Measurements from ENCODE around the gene MADCAM1. TPM values are rescaled to one million over a fixed set of nuclear protein-coding genes. Genes with fewer than 3 reads are reported as not detected.
A peak's percentile ranks its signal among the peaks of the same experiment; 100 is the strongest.

MADCAM1 gene
- polyA plus RNA-seq, 5 donors, result 4.0 to 14.7 (median 6.2) TPM

DNA sequence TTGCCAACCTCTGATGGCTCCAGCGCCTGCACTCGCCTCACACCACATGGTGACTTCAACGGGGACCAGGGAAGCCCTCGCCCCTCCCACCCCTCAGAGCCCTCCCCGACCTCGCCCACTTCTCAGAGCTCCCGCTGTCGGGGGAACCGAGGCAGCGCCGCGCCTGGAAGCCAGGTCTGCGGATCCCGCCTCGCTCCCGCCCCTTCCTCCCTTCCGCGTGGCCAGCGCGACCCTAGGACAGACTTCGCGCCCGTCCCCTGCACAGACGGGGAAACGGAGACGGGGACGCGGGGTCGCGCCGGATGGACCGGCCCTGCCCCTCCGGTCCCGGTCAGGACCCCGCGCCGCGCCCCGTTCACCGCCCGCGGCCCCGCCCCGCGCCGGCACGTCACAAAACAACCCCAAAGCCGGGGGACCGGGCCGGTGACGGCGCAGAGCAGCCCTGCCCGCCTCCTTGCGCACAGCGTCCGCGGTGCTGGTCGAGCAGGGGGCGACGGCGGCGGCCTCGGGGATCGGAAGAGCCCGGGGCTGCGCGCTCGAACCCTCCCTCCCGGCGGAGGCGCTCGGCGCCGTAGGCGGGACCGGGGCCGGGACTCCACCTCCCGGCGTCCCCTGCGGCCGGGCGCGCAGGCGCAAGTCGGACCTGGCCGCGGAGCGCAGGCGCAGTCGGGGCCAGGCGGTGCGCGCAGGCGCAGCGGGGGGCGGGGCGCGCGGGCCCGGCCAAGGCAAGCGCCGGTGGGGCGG is 34.9 kb downstream of the MADCAM1 start:
- DNase-seq, result peak; percentile 86 to 88

DNA sequence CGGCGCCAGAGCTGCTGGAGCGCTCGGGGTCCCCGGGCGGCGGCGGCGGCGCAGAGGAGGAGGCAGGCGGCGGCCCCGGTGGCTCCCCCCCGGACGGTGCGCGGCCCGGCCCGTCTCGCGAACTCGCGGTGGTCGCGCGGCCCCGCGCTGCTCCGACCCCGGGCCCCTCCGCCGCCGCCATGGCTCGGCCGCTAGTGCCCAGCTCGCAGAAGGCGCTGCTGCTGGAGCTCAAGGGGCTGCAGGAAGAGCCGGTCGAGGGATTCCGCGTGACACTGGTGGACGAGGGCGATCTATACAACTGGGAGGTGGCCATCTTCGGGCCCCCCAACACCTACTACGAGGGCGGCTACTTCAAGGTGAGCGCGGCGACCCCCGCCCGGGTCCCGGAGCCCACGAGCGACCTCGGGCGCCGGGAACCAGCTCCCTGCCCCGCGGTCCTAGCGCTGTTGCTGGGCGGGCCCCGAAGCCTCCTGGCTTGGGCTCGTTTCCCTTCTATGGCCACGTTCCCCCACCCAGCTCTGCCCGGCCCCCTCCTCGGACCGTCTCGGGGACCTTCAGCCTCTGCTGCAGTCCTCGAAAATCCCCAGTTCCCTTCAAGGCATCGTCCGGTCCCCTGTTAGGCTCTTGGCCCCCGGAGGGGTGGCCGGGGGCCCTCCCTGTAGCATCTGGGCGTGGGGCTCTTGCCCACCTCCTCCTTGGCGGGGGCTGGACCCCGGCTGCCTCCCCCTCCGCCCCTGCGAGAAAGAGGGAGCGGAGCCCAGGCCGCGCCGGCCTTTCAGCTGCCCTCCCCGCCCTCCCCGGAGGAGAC is 35.7 kb downstream of the MADCAM1 start, which contains the start of gene CDC34:
Gene CDC34, plus strand, starts transcription at position 8 of the 808 bp plus-strand sequence. Its CDS starts 172 bp downstream, at position 180.
- DNase-seq, result no peak

DNA sequence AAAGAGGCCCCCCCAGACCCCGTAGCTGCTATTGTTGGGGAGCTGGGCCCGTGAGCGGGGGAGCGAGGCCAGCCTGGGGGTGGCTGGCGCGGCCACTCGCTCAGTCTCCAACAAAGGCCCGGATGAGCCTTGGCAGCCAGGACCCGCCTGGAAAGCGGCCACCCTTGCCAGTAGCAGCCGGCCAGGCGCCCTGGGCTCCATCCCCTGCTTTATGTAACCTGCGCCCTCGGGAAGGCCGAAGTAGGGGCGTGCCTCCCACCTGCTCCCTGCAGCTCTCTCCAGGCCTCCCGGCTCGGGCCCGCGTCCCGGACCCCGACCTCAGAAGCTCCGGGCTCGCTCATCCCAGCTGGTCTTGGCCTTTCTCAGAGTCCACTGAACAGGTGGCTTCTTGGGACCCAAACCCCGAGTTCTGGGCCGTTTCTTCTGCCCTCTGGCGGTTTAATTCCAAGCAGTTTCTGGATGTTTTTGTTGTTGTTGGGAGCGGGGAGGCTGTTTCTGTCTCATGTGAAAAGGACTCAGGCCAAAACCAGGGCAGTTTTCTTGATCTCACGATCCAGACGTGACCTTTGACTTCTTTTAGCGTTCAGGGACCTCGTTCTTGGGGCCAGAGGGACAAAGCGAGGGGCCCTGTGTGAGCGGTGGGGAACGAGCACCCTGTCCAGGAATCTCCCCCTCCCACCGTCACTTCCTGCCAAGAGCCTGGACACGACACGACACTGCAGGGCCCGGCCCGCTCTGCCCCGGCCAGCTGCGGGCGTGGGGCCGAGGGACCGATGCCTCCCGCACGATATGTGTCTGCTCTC is 36.5 kb downstream of the MADCAM1 start:
- peak in 1 of 2 donors; percentile 68 for DNase-seq

DNA sequence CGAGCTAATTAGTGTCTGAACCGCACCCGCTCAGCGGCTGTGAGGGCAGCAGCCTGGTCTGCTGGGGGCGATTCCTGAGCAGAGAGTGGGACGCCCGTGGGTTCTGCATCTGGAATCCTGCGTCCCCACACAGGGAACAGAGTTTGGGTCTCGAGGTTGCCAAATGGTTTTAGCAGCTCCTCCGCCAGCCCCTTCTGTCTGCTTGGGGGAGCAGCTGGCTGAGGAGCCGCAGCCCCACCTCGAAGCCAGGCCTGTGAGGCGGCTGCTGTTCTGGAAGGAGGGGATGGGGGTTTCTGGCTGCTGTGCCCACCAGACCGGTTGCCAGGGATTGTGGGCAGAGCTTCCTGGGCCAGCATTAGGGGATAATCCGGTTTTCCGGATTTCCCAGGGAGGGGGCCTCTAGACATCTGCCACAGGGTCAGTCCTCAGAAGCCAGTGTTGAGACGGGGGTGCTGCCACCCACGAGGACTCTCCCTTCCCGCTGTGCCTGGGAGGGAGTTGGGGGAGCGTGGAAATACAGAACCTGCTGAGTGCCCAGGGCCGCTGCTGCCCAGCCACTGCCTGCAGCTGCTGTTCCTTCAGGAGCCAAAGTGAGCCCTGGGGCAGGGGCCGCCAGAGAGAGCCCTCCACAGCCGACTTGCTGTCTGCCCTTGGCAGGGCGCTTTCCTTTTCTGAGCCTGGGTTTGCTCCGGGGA is 37.2 kb downstream of the MADCAM1 start:
- no peak for DNase-seq

DNA sequence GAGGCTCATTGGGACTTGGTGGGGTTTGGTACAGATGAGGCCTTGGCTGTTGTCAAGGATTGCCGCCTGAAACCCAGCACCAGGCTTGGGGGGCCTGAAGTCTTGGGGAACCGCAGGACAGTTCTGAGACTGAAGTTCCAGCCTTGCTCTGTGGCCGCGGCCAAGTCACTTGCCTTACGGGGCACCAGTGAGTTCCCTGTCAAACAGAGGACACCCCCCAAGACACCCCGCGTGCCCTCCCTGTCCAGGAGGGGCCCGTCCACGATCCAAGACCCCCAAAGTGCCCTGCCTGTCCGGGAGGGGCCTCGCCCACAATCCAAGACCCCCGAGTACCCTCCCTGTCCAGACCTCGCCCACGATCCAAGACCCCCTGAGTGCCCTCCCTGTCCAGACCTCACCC is 37.8 kb downstream of the MADCAM1 start:
- DNase-seq, result no peak

DNA sequence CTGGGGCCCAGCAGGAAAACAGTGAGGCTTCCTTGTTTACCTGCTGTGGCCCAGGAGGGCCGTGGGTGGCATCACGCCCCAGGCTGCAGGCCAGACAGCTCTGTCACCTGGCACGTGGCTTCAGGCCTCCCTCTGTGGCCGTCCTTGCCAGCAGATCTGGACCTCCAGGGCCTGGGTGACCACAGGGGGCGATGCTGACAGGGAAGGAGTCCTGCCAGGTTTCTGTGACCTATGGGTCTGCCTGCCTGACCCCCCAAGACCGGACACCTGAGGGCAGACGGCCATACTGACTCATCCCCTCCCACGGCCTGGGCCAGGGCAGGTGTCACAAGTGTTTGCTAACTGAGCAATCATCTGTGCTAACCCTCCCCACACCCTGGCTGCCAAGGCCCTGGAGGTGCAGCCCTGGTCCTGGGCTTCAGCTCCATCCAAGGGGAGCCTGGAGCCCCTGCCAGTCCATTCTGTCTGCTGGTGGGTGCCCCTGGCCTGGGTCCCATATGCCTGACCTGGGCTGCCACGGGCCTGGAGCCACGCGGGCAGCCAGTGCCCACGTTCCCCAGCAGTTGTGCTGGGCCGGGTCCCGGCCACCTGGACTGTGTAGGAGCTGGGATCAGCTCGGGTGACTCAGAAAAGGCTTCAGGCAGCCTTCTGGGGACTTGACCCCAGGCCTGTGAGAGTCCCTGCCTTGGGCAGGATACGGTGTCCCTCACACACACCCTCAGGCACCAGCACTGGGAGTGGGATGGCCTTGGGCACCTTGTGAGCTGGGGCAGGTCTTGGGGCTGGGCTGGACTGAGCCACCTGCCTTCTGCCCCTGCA is 38.9 kb downstream of the MADCAM1 start:
- DNase-seq, result no peak

DNA sequence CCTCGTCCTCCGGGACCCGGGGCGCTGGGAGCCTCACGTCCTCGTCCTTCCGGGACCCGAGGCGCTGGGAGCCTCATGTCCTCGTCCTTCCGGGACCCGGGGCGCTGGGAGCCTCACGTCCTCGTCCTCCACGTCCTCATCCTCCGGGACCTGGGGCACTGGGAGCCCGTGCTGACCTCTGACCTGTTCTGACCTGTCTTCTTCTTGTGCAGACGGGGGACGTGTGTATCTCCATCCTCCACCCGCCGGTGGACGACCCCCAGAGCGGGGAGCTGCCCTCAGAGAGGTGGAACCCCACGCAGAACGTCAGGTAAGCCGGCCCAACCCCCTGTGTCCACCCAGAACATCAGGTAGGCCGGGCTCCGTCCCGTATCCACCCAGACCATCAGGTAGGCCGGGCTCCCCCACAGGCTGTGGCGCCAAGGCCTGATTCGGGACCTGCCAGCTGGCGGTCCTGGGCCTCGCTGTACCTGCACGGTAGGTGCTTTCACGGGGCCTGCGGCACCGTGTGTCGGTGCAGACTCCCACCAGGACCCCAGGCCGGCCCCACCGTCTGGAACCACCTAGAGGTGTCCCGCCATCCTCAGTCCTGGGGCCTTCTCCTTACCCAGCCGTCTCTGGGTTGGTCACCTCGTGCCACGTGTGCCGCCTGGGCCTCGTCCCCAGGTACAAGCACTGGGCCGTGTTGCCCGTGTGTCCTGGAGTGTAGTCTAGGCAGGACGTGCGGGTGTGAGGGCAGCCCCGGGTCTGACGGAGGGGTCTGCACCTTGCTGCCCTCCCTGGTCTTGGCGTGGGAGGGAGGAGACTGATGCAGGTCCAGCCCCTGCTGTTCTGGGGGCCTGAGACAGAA is 40.0 kb downstream of the MADCAM1 start:
- DNase-seq, result no peak

DNA sequence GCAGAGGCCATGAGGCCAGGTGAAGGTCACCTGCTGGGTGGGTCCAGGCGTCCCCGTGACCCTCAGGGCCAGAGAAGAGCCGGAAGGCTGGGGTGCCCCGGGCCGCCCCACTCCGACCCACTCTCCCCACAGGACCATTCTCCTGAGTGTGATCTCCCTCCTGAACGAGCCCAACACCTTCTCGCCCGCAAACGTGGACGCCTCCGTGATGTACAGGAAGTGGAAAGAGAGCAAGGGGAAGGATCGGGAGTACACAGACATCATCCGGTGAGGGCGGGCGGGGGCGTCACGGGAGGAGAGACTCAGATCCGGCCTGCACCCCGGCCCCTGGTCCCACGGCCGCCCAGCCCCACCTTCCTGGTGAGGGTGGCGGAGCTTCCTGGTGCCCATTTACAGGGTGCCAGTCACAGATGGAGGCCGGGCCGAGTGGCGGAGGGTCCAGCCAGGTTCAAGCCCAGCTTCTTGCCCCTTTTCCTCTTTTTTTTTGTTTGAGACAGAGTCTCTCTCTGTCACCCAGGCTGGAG is 40.7 kb downstream of the MADCAM1 start:
- no peak for DNase-seq

DNA sequence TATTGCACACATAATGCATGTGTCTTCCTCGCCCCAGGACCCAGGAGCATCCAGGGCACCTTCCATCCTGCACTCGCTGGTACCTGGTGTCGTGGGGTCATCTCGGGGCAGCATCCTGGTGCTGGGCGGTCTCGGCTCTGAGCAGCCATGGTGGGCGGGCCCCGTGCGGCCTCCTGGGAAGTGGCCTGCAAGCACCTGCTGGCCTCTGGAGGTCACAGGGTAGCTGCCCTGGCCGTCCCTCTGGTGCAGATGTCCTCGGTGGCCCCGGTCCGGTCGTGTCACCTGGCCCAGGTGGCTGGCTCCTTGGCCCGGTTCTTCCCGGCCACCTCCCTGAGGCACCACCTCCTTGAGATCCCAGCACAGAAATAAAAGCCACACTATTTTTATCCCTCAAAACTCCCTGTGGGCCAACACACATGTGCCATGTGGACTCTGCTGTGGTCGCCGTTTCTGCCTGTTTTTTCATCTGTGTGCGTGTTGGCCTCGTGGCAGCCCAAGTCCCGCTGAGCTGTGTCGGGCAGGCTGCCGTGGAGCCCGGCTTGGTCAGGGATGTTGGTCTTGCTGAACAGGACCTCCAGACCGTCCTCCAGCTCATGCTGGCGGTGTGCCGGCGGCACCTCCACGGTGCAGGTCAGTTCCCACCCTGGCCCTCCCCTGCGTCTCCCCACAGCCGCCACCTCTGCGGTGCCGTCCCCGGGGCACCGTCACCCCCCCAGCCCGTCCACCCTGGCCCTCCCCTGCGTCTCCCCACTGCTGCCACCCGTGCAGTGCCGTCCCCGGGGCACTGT is 42.5 kb downstream of the MADCAM1 start:
- no peak for DNase-seq

DNA sequence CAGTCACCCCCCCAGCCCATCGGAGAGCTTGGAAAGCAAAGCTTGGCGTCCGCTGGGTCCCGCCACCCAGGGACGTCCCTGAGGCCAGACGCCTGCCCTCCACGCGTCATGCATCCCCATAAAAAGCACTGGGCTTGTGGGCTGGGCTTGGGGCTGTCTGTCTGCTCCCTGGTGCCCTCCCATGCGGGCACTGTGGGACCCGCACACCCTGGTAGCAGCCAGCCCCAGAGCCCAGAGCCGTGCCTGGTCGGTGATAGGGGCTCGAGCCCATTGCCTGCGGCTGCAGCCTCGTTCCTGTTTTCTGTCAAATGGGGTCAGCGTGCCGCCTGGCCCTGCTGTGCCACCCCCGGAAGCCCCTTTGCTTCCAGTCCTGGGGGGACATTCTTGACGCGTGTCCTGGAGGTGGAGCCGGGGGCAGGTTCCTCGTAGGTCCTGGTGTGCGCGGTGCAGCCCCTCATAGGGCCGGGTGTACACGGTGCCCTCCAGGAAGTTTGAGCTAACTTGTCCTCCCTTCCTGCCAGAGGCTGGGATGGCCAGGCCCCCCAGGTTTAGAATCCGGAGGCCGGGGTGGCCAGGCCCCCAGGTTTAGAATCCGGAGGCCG is 43.2 kb downstream of the MADCAM1 start:
- no peak for DNase-seq

DNA sequence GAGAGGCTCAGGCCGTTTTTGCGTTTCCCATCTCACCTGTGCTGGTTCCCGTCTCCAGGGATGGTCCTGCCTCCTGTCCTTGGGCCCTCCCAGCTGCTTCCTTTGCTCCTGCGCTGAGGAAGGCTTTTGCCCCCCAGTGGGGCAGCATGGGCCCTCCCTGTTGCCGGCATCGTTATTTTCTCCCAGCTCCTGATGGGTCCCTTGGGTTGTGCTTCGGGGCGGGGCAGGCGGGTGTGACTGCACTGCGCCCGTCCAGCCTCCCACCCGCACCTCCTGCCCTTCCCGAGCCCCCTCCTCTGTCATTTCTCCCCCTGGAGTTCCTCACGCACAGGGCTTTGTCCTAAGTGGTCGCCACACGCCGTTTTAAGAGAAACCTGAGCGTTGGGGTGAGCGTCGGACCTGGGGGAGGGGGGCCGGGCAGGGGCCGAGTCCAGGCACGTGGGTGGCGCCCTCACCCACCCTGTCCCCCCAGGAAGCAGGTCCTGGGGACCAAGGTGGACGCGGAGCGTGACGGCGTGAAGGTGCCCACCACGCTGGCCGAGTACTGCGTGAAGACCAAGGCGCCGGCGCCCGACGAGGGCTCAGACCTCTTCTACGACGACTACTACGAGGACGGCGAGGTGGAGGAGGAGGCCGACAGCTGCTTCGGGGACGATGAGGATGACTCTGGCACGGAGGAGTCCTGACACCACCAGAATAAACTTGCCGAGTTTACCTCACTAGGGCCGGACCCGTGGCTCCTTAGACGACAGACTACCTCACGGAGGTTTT is 44.8 kb downstream of the MADCAM1 start:
- no peak for DNase-seq

DNA sequence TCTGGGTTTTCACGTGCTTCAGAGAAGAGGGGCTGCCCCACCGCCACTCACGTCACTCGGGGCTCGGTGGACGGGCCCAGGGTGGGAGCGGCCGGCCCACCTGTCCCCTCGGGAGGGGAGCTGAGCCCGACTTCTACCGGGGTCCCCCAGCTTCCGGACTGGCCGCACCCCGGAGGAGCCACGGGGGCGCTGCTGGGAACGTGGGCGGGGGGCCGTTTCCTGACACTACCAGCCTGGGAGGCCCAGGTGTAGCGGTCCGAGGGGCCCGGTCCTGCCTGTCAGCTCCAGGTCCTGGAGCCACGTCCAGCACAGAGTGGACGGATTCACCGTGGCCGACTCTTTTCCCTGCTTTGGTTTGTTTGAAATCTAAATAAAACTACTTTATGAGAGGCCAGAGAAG is 45.4 kb downstream of the MADCAM1 start:
- DNase-seq, result no peak

DNA sequence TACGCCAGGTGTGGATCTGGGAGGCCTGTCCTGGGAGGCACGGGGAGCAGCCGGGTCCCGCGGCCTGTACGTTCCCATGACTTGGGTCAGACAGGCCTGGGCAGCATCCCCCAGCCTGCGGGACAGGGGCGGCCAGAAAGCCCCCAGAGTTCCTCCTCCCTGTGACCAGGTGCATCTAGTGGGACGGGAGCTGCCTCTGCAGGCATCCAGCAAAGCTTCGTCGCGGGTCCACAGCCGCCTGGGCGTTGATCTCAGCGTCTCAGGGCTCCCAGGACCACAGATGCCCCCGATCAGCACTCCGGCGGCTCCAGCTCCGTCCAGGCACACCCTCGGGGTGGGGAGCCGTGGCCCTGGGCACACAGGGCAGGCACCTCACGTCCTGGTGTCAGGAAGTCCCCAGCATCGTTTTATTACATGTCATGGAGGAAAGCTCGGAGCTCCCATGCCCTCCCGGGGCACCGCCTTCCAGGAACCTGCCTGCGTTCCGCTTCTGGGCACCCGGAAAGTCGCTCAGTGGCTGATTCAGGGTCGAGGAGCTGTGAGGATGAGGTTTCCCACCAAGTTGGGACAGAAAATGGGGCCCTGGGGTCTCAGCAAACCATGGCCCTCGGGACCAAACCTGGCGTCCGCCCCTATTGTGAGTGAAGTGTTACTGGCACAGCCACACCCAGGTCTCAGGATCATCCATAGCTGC is 46.0 kb downstream of the MADCAM1 start:
- DNase-seq, result no peak

DNA sequence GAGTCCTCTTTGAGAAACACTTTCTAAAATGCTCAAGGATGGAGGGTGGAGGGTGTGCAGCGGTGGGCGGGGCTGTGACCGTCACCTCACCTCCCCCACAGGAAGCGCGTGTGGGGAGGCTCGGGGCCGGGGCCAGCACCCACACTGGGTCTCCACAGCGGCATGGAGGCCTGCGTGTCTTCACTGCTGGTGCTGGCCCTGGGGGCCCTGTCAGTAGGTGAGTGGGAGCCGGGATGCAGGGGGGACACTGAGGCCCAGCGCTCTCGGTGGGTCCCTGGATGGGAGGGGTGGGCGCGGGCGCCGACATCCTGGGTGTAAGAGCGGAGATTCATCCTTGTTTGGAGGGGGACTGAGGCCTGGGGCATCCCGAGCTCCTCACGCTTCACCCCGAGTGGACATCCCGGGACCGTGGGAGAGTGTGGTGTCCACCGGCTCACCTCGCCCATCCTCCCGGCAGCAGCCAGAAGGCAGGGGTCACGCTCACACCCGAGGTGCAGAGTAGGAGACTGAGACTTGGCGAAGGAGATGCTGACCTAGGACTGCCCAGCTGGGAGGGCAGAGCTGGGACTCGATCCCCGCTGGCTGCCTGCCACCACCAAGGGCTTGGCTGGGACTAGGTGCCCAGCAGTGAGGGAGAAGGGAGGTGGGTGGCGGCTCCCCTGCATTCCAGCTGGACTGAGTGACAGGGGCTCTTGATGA is 47.8 kb downstream of the MADCAM1 start, which contains the start of gene GZMM:
Gene GZMM, plus strand, starts transcription at position 144 of the 699 bp plus-strand sequence. Its CDS starts 19 bp downstream, at position 163.
- DNase-seq, result no peak

DNA sequence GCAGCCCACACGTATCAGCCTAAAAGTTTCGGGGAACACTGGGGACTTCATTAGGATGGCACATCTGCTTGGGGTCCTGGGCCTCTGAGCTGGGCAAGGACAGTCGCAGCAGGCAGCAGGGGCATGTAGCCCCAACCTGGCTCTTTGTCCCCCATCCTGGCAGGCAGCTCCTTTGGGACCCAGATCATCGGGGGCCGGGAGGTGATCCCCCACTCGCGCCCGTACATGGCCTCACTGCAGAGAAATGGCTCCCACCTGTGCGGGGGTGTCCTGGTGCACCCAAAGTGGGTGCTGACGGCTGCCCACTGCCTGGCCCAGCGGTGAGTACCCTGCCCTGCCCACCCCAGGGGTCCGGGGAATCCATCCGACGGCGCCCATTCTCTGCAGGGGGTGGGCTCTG is 50.8 kb downstream of the MADCAM1 start:
- no peak for DNase-seq

All from right lung (tissue), 5 donors.